Gastrocnemius medialis (tissue), 4 donors: ENCODE data around the gene DMBT1.

ENCODE experiments used
- POLR2A ChIP-seq, 2 donors: fragments of 450-650 bp; IDR thresholded peaks; one replicate each; pipeline ENCODE4 v1.6.1; 2017; ENCODE audit warnings: antibody characterized with exemption in 2 of 2, mild to moderate bottlenecking in 2 of 2, moderate library complexity in 2 of 2
- TF ChIP-seq, protein P1 (sequence below), 5 experiments: fragments of 450-650 bp in 3 of 5; fragments of 200-600 bp in 2 of 5; sonication (generic) in 2 of 5; IDR thresholded peaks in 4 of 5; conservative IDR thresholded peaks in 1 of 5; 1 replicate in 4 of 5; 2 replicates in 1 of 5; pipeline ENCODE4 v1.5.1; 2016 to 2019; ENCODE audit warnings: antibody characterized with exemption in 5 of 5, mild to moderate bottlenecking in 3 of 5, moderate library complexity in 3 of 5

DNA sequence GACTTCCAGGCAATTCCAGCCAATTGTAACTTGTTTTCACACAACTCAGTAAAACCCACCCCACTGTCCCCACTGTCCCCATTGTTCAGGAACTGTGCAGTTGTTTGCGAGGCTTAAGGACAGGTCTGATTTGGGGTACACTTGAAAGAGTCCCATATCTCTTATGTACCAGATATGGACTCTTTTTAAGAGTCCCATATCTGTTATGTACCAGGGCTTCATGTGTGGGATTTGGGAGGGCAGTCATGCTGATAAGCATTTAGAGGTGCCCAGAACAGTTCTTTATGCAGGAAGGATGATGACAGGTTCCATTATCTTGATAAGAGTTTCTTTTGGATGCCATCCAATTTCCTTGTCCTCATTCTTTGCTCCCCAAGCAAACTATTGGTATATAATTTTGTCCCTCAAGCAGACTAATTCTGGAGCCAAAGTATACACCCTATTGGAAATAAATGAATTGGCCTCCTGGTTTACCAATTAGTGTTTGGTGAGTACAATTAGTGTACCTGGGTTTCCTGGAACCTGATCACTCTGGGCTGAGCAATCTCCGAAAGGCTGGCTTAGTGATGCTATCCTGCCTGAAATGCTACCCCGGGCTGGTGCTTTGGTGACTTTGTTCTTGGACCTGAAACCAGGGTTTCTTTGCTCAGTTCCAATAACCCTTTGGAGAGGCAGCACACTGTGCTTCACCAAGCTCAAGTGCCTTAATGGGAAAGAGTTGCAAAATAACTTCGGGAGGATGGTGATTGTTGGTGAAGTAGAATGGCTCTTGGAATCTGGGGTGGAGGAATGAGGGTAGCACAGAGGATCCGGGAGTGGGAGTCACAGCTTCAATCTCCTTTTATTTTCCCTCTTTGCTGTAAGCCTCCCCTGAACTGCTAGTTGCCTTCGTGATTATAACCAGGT is 6.2 kb upstream of the DMBT1 start:
- TF ChIP-seq, protein P1, sequence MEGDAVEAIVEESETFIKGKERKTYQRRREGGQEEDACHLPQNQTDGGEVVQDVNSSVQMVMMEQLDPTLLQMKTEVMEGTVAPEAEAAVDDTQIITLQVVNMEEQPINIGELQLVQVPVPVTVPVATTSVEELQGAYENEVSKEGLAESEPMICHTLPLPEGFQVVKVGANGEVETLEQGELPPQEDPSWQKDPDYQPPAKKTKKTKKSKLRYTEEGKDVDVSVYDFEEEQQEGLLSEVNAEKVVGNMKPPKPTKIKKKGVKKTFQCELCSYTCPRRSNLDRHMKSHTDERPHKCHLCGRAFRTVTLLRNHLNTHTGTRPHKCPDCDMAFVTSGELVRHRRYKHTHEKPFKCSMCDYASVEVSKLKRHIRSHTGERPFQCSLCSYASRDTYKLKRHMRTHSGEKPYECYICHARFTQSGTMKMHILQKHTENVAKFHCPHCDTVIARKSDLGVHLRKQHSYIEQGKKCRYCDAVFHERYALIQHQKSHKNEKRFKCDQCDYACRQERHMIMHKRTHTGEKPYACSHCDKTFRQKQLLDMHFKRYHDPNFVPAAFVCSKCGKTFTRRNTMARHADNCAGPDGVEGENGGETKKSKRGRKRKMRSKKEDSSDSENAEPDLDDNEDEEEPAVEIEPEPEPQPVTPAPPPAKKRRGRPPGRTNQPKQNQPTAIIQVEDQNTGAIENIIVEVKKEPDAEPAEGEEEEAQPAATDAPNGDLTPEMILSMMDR (IDR thresholded peaks at IDR 0.05 in 4 of 5, conservative IDR thresholded peaks at IDR 0.05 in 1 of 5), result no peak
- no peak for TF ChIP-seq POLR2A (IDR thresholded peaks at IDR 0.05)
